AG09309 (cell line): ENCODE measurements around the gene MGME1.

Experiments used
- DNase-seq: peaks from one replicate; pipeline ENCODE4 v3.0.0-alpha.2; 2010; ENCODE audit warnings: low read depth
- H3K4me3 ChIP-seq: 2 replicates; pipeline ENCODE4 v1.5.1; 2011; ENCODE audit warnings: mild to moderate bottlenecking, low read depth, low read length, moderate library complexity; ENCODE audit not compliant: control insufficient read depth
- CTCF ChIP-seq: IDR thresholded peaks from 2 replicates; pipeline ENCODE4 v1.5.1; 2011; ENCODE audit warnings: mild to moderate bottlenecking, low read depth, low read length, inconsistent platforms; ENCODE audit not compliant: insufficient read depth, control insufficient read depth; ENCODE audit errors: missing control alignments

MGME1 gene

GRCh38 chr20:17940224-17940971 is 28.4 kb upstream of the MGME1 start:
- TF ChIP-seq CTCF: no peak
- H3K4me3 ChIP-seq: no peak overlapping the region
- DNase-seq: no peak

- H3K4me3 ChIP-seq: no peak overlapping the region
- no peak for DNase-seq
- TF ChIP-seq CTCF: no peak
These were observed 27.6 kb upstream of the MGME1 start for GRCh38 chr20:17941087-17941825.

- H3K4me3 ChIP-seq: no peak overlapping the region
- no peak for DNase-seq
- TF ChIP-seq CTCF: no peak
These were observed 27.0 kb upstream of the MGME1 start for GRCh38 chr20:17941826-17942196.

GRCh38 chr20:17943343-17943742 is 25.5 kb upstream of the MGME1 start:
- no peak for DNase-seq
- H3K4me3 ChIP-seq: no peak overlapping the region
- no peak for TF ChIP-seq CTCF

- no peak for DNase-seq
- no peak for TF ChIP-seq CTCF
- no peak overlapping the region for H3K4me3 ChIP-seq
These were observed 23.9 kb upstream of the MGME1 start for GRCh38 chr20:17944854-17945474.

DNA sequence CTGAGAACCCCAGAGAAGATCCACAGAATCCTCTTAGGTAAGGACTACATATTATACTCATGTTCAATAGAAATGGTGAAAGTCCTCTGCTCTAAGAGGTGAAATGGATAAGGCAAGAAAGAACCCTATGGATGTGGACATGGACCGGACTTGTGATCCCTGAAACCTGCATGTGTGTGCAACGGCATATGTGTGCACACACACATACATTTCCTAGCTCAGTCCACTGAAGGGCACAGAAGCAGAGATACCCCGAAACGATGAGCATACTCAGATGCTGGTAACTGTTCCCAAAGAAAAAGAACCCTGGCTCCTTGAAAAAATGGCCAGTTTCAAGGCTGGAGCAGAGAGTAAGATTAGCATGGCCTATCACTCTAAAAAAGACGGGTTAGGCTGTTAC is 22.8 kb upstream of the MGME1 start:
- no peak overlapping the region for H3K4me3 ChIP-seq
- no peak for TF ChIP-seq CTCF
- DNase-seq: no peak
